Measurements from ENCODE around the gene TSC22D2. TPM values are rescaled to one million over a fixed set of nuclear protein-coding genes. Genes with fewer than 3 reads are reported as not detected.

The TSC22D2 gene
- total RNA-seq, 4 donors from 2014 or later, result 19.8 to 59.7 (median 29.5) TPM

- no peak for TF ChIP-seq EP300 (IDR thresholded peaks at IDR 0.05; ENCODE audit: low read depth)
- Histone ChIP-seq H3K4me1 (peaks cover 0 to 45% (median 19%) of the 10 kb centered on the region in 4 donors), H3K9me3 (no peaks in the 10 kb centered on the region), H3K4me3 (no peak overlapping the region), H3K27ac (no peak overlapping the region), H3K27me3 (no peaks in the 10 kb centered on the region), H3K36me3 (peaks cover 0 to 9% (median 0%) of the 10 kb centered on the region in 4 donors)
- no peak for DNase-seq
- WGBS, 2 donors (ENCODE audit: low coverage in 1 of 2), result 70 to 72% methylated on average over 4 of the region's 4 CpGs
- in situ Hi-C loops (cut with MboI; ENCODE audit: low pct_ligation_motif_present in 1 of 4, low pct_unique_long_range_greater_than_20kb in 1 of 4, low sequenced_read_pairs in 3 of 4) (loop anchor here in 1 of 4 donors (25.0 kb wide), 1 partner anchor 461 kb away; the partner anchor contains the start of gene PFN2), intact Hi-C loops (cut with DNase I; ENCODE audit: low total_unique reads) (no loop called here)
Measured at GRCh38 chr3:150423761-150424160, 15.7 kb downstream of the TSC22D2 start.

DNA sequence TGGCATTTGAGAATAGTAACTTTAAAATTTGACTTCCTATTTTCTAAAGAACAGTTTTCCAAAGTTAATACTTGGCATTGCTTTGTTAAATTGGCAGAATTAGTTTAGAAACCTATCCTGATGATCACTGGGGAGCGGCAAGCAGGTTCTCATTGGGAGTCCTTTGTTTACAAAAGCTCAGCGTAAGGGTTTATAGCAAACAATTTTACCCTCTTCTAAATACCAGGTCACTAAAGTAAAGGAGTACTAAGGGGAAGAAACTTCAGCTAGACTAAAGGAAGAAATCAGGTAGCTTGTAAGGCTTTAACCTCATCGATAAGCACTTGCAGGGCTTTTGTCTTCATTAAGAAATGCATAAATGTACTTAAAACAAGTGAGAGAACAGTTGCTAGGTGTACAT lies 18.2 kb downstream of the TSC22D2 start:
- in situ Hi-C loops (cut with MboI; ENCODE audit: low pct_ligation_motif_present in 1 of 4, low pct_unique_long_range_greater_than_20kb in 1 of 4, low sequenced_read_pairs in 3 of 4), result no loop called here
- WGBS, 2 donors (ENCODE audit: low coverage in 1 of 2), result 70 to 89% methylated on average over 3 of the region's 3 CpGs
- DNase-seq, result no peak
- H3K4me3 ChIP-seq, result no peak overlapping the region
- intact Hi-C loops (cut with DNase I; ENCODE audit: low total_unique reads), result no loop called here
- peaks cover 0 to 9% (median 0%) of the 10 kb centered on the region in 4 donors for H3K36me3 ChIP-seq
- H3K27me3 ChIP-seq, result no peaks in the 10 kb centered on the region
- TF ChIP-seq POLR2AphosphoS5 (IDR thresholded peaks at IDR 0.05), result no peak
- H3K9me3 ChIP-seq, result no peaks in the 10 kb centered on the region
- peaks cover 2 to 29% (median 10%) of the 10 kb centered on the region in 4 donors for H3K4me1 ChIP-seq
- no peak overlapping the region for H3K27ac ChIP-seq

GRCh38 chr3:150428562-150428961 lies 20.5 kb downstream of the TSC22D2 start:
- H3K27me3 ChIP-seq, result no peaks in the 10 kb centered on the region
- H3K4me1 ChIP-seq, result peaks cover 1 to 23% (median 4%) of the 10 kb centered on the region in 4 donors
- WGBS, 2 donors (ENCODE audit: low coverage in 1 of 2), result 82 to 89% methylated on average over 1 of the region's 1 CpG
- no peak overlapping the region for H3K27ac ChIP-seq
- no peak for DNase-seq
- H3K9me3 ChIP-seq, result no peaks in the 10 kb centered on the region
- in situ Hi-C loops (cut with MboI; ENCODE audit: low pct_ligation_motif_present in 1 of 4, low pct_unique_long_range_greater_than_20kb in 1 of 4, low sequenced_read_pairs in 3 of 4), result no loop called here
- peaks cover 0 to 9% (median 0%) of the 10 kb centered on the region in 4 donors for H3K36me3 ChIP-seq
- TF ChIP-seq POLR2A (IDR thresholded peaks at IDR 0.05), result no peak
- TF ChIP-seq EP300 (IDR thresholded peaks at IDR 0.05; ENCODE audit: low read depth), result no peak
- TF ChIP-seq, protein P1, sequence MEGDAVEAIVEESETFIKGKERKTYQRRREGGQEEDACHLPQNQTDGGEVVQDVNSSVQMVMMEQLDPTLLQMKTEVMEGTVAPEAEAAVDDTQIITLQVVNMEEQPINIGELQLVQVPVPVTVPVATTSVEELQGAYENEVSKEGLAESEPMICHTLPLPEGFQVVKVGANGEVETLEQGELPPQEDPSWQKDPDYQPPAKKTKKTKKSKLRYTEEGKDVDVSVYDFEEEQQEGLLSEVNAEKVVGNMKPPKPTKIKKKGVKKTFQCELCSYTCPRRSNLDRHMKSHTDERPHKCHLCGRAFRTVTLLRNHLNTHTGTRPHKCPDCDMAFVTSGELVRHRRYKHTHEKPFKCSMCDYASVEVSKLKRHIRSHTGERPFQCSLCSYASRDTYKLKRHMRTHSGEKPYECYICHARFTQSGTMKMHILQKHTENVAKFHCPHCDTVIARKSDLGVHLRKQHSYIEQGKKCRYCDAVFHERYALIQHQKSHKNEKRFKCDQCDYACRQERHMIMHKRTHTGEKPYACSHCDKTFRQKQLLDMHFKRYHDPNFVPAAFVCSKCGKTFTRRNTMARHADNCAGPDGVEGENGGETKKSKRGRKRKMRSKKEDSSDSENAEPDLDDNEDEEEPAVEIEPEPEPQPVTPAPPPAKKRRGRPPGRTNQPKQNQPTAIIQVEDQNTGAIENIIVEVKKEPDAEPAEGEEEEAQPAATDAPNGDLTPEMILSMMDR (IDR thresholded peaks at IDR 0.05), result no peak
- no peak for TF ChIP-seq POLR2AphosphoS5 (IDR thresholded peaks at IDR 0.05)
- intact Hi-C loops (cut with DNase I; ENCODE audit: low total_unique reads), result no loop called here
- no peak overlapping the region for H3K4me3 ChIP-seq

GRCh38 chr3:150429767-150430671 lies 21.9 kb downstream of the TSC22D2 start:
- no peak for DNase-seq
- no peak overlapping the region for H3K4me3 ChIP-seq
- H3K27me3 ChIP-seq, result no peaks in the 10 kb centered on the region
- in situ Hi-C loops (cut with MboI; ENCODE audit: low pct_ligation_motif_present in 1 of 4, low pct_unique_long_range_greater_than_20kb in 1 of 4, low sequenced_read_pairs in 3 of 4) (no loop called here), intact Hi-C loops (cut with DNase I; ENCODE audit: low total_unique reads) (no loop called here)
- H3K9me3 ChIP-seq, result no peaks in the 10 kb centered on the region
- 40 to 55% methylated on average over 2 of the region's 2 CpGs for WGBS, 2 donors (ENCODE audit: low coverage in 1 of 2)
- peaks cover 2 to 29% (median 5%) of the 10 kb centered on the region in 4 donors for H3K4me1 ChIP-seq
- no peak overlapping the region for H3K27ac ChIP-seq
- TF ChIP-seq, protein P1 (IDR thresholded peaks at IDR 0.05), result no peak
- TF ChIP-seq EP300 (IDR thresholded peaks at IDR 0.05; ENCODE audit: low read depth) (no peak), POLR2A (IDR thresholded peaks at IDR 0.05) (no peak), POLR2AphosphoS5 (IDR thresholded peaks at IDR 0.05) (no peak)
- H3K36me3 ChIP-seq, result peaks cover 0 to 7% (median 0%) of the 10 kb centered on the region in 4 donors

- Histone ChIP-seq H3K9me3 (no peaks in the 10 kb centered on the region), H3K36me3 (no peaks in the 10 kb centered on the region), H3K27ac (no peak overlapping the region), H3K27me3 (no peaks in the 10 kb centered on the region), H3K4me3 (no peak overlapping the region), H3K4me1 (peaks cover 2 to 31% (median 5%) of the 10 kb centered on the region in 4 donors)
- intact Hi-C loops (cut with DNase I; ENCODE audit: low total_unique reads) (no loop called here), in situ Hi-C loops (cut with MboI; ENCODE audit: low pct_ligation_motif_present in 1 of 4, low pct_unique_long_range_greater_than_20kb in 1 of 4, low sequenced_read_pairs in 3 of 4) (no loop called here)
- TF ChIP-seq, protein P1 (IDR thresholded peaks at IDR 0.05), result no peak
- no peak for TF ChIP-seq POLR2A (IDR thresholded peaks at IDR 0.05)
- no peak for TF ChIP-seq EP300 (IDR thresholded peaks at IDR 0.05; ENCODE audit: low read depth)
- no peak for TF ChIP-seq POLR2AphosphoS5 (IDR thresholded peaks at IDR 0.05)
- 89 to 93% methylated on average over 5 of the region's 5 CpGs for WGBS, 2 donors (ENCODE audit: low coverage in 1 of 2)
- DNase-seq, result no peak
Measured at GRCh38 chr3:150433347-150433746, 25.2 kb downstream of the TSC22D2 start.
